ENCODE results near the gene HTR3A.

DNA sequence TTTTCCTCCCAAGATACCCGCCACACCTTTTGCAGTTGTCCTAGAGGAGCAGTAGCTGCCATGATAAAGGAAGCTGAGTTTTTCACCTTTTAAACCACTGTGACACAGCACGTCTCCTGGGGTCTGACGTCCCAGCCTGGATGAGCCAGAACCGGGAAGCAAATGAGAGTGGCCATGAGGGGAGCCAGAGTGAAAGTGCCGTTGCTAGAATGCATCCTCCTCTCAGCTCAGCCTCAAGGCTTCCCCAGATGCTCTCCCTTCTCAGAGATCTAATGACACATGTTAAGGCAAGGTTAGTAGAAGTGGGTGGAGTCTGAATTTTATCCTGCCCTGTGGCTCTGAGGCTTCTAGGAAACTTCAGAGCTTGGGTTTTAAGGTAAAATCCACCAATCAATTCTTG lies 23.4 kb upstream of the HTR3A start:
- TF ChIP-seq, protein P1, sequence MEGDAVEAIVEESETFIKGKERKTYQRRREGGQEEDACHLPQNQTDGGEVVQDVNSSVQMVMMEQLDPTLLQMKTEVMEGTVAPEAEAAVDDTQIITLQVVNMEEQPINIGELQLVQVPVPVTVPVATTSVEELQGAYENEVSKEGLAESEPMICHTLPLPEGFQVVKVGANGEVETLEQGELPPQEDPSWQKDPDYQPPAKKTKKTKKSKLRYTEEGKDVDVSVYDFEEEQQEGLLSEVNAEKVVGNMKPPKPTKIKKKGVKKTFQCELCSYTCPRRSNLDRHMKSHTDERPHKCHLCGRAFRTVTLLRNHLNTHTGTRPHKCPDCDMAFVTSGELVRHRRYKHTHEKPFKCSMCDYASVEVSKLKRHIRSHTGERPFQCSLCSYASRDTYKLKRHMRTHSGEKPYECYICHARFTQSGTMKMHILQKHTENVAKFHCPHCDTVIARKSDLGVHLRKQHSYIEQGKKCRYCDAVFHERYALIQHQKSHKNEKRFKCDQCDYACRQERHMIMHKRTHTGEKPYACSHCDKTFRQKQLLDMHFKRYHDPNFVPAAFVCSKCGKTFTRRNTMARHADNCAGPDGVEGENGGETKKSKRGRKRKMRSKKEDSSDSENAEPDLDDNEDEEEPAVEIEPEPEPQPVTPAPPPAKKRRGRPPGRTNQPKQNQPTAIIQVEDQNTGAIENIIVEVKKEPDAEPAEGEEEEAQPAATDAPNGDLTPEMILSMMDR (IDR thresholded peaks at IDR 0.05) = no peak
- TF ChIP-seq POLR2AphosphoS5 (IDR thresholded peaks at IDR 0.05) = no peak
- TF ChIP-seq POLR2A (IDR thresholded peaks at IDR 0.05) = no peak
